GM20000 (cell line): ENCODE results near the gene KIF9.
"Not testable (repeated sequence)": the region's sequence is repeated elsewhere in the genome, so short reads cannot be mapped to it uniquely, and the experiment has no call there.

ENCODE experiments used
- DNase-seq: peaks from one replicate; pipeline ENCODE4 v3.0.0; 2012; ENCODE audit warnings: low spot score
- CTCF ChIP-seq: IDR thresholded peaks from 2 replicates; pipeline ENCODE4 v1.5.1; 2012; ENCODE audit warnings: mild to moderate bottlenecking, control low read depth; ENCODE audit errors: extremely low read depth, missing control alignments

KIF9 gene

DNA sequence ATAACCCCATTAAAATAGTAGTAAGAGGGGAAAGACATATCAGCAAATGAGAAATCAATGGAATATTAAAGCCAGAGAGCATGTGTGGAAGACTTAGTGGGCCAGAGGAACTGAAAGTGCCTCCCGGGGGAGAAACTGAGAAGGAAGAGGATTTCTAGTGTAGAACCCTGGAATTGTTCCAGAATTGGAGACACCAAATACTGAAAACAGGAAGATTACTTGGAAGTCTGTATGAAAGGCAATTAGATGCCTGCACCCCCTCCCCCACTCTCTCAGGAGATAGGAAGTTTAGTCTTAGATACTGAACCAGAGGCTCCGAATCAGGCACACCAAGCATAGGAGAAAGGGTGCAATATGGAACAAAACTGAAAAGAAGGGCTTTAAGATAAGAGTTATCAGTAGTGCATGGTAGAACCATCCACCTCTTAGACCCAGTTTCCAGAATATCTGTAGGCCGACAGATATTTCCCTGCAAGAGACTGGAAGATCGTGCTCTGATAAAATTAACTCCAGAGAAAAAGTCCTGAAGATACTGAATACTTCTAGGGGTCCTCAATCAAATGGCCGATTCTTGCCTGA is 32.6 kb upstream of the KIF9 start:
- no peak for TF ChIP-seq CTCF
- no peak for DNase-seq

DNA sequence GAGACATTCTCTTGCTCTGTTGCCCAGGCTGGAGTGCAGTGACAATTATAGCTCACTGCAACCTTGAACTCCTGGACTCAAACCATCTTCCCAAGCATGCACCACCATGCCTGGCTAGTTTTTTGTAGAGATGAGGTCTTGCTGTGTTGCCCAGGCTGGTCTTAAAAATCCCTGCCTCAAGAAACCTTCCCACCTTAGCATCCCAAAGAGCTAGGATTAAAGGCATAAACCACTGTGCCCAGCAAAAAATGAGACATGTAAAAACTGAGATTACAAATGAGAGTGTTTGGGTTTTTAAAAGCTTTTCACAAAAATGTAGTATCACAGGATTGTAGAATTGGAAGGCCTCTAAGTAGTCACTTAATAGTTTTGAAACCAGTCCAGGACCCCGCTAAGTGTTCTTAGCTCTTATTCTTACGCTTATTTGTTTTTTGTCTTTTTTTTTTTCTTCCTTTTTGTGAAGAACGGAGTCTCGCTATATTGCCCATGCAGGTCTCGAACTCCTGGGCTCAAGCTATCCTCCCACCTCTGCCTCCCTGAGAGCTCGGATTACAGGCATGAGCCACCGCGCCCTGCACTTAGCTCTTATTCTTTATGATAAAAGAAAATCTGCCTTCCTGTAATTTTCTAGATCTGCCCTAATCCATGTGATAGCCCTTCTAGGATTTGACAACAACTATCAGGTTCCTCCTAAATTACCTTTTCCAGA is 31.6 kb upstream of the KIF9 start:
- no peak for TF ChIP-seq CTCF
- no peak for DNase-seq

DNA sequence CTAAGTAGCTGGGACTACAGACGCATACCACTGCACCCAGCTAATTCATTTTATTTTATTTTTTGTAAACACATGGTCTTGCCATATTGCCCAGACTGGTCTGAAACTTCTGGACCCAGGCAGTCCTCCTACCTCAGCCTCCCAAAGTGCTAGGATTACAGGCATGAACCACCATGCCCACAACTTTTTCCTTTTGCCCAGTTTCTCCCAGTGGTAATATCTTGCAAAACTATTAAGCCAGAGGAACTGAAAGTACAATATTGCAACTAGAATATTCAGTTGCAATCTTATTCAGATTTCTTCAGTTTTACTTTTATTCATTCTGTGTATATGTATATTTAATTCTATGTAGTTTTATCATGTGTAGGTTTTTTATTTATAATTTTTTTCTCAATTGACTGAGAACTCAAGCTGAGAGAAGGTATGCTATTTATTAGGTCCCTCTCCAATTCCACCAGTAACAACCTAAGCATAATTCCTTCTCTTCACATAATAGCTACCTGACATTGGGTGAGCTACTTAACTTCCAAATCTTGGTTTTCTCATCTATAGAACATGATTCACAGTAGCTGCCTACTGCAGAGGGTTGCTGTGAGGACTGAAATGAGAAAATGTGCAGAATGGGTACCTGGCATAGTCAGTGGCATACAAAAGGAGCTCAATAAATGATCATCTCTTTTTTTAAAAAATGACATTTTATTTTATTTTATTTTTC is 30.9 kb upstream of the KIF9 start:
- no peak for TF ChIP-seq CTCF
- DNase-seq, result no peak

DNA sequence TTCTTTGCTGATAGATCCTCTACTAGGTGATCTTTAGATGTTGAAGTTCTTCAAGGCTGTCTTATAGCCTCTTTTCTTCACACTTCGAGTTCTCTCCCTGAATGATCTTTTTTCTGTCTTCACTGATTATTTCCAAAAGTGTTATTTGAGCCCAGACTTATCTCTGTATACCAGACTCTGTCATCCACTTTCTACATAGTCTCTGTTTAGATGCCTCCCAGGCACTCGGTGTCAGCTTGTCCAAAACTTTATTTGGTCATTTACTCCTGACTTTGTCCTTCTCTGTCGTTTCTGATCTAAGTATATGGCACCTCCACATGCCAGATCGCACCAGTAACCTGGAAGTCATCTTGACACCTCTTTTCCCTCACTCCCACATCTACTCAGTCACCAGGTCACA is 27.8 kb upstream of the KIF9 start:
- no peak for DNase-seq
- no peak for TF ChIP-seq CTCF

- not testable (repeated sequence) for DNase-seq
Measured at GRCh38 chr3:47309231-47309630, 26.6 kb upstream of the KIF9 start.

GRCh38 chr3:47306022-47306421 is 23.4 kb upstream of the KIF9 start:
- no peak for DNase-seq
- TF ChIP-seq CTCF, result no peak

- no peak for TF ChIP-seq CTCF
- no peak for DNase-seq
Measured at GRCh38 chr3:47301456-47301855, 18.9 kb upstream of the KIF9 start.
